H9 (cell line): Measurements from ENCODE around the gene FLOT2. TPM values are rescaled to one million over a fixed set of nuclear protein-coding genes. Genes with fewer than 3 reads are reported as not detected.

ENCODE experiments used
- DNase-seq: peaks from one replicate; pipeline ENCODE4 v3.0.0-alpha.2; 2017
- H2AFZ ChIP-seq: one replicate; pipeline ENCODE4 v1.6.1; 2013; ENCODE audit warnings: mild to moderate bottlenecking, low read length, control low read depth, moderate library complexity
- H2AK5ac ChIP-seq: 2 replicates; pipeline ENCODE4 v1.6.1; 2013; ENCODE audit warnings: low read length, control low read depth, mixed read lengths; ENCODE audit not compliant: insufficient read length
- H2BK120ac ChIP-seq: one replicate; pipeline ENCODE4 v1.6.1; 2013; ENCODE audit warnings: low read depth, mild to moderate bottlenecking, low read length, control low read depth, inconsistent platforms; ENCODE audit not compliant: poor library complexity, severe bottlenecking
- H2BK12ac ChIP-seq: 2 replicates; pipeline ENCODE4 v1.6.1; 2013; ENCODE audit warnings: low read length, control low read depth, mixed read lengths, low read depth; ENCODE audit not compliant: insufficient read length
- H2BK15ac ChIP-seq: 2 replicates; pipeline ENCODE4 v1.6.1; 2013; ENCODE audit warnings: low read depth, low read length, control low read depth
- H2BK20ac ChIP-seq: one replicate; pipeline ENCODE4 v1.6.1; 2013; ENCODE audit warnings: low read depth, mild to moderate bottlenecking, low read length, control low read depth, inconsistent platforms; ENCODE audit not compliant: poor library complexity, severe bottlenecking
- H2BK5ac ChIP-seq: 2 replicates; pipeline ENCODE4 v1.6.1; 2013; ENCODE audit warnings: low read length, control low read depth, mixed read lengths; ENCODE audit not compliant: insufficient read length
- H3K14ac ChIP-seq: 2 replicates; pipeline ENCODE4 v1.6.1; 2013; ENCODE audit warnings: low read length, control low read depth; ENCODE audit not compliant: insufficient read depth
- H3K18ac ChIP-seq: 2 replicates; pipeline ENCODE4 v1.6.1; 2013; ENCODE audit warnings: low read depth, mild to moderate bottlenecking, mixed read lengths, low read length, control low read depth; ENCODE audit not compliant: insufficient read length
- H3K23ac ChIP-seq: 2 replicates; pipeline ENCODE4 v1.6.1; 2013; ENCODE audit warnings: low read length, control low read depth, mixed read lengths, low read depth; ENCODE audit not compliant: insufficient read length
- H3K23me2 ChIP-seq: 2 replicates; pipeline ENCODE4 v1.6.1; 2013; ENCODE audit warnings: low read depth, mild to moderate bottlenecking, mixed read lengths, low read length, control low read depth; ENCODE audit not compliant: insufficient read length, poor library complexity, severe bottlenecking
- H3K27ac ChIP-seq: 2 replicates; pipeline ENCODE4 v1.5.1; 2013; ENCODE audit warnings: low read length, control low read depth, mixed read lengths, low read depth; ENCODE audit not compliant: insufficient read length
- H3K27me3 ChIP-seq: 2 replicates; pipeline ENCODE4 v1.6.1; 2013; ENCODE audit warnings: low read length, control low read depth, inconsistent platforms; ENCODE audit not compliant: insufficient read depth
- H3K4ac ChIP-seq: 2 replicates; pipeline ENCODE4 v1.6.1; 2013; ENCODE audit warnings: low read depth, mild to moderate bottlenecking, control low read depth, inconsistent platforms, low read length, moderate library complexity
- H3K4me1 ChIP-seq: 2 replicates; pipeline ENCODE4 v1.6.1; 2013; ENCODE audit warnings: low read length, control low read depth, inconsistent platforms; ENCODE audit not compliant: insufficient read depth
- H3K4me2 ChIP-seq: 2 replicates; pipeline ENCODE4 v1.6.1; 2013; ENCODE audit warnings: low read length, control low read depth, mixed read lengths; ENCODE audit not compliant: insufficient read length, insufficient read depth
- H3K56ac ChIP-seq: 2 replicates; pipeline ENCODE4 v1.6.1; 2013; ENCODE audit warnings: low read depth, mild to moderate bottlenecking, mixed read lengths, low read length, control low read depth; ENCODE audit not compliant: insufficient read length
- H3K79me1 ChIP-seq: 2 replicates; pipeline ENCODE4 v1.6.1; 2013; ENCODE audit warnings: low read depth, mild to moderate bottlenecking, moderate library complexity, low read length, control low read depth, inconsistent platforms; ENCODE audit not compliant: insufficient read depth, poor library complexity, severe bottlenecking
- H3K79me2 ChIP-seq: 2 replicates; pipeline ENCODE4 v1.6.1; 2013; ENCODE audit warnings: low read length, control low read depth, inconsistent platforms; ENCODE audit not compliant: insufficient read depth
- H3K9ac ChIP-seq: 2 replicates; pipeline ENCODE4 v1.6.1; 2013; ENCODE audit warnings: low read length, control low read depth, mixed read lengths; ENCODE audit not compliant: insufficient read length; ENCODE audit errors: extremely low read depth
- H3K9me3 ChIP-seq: one replicate; pipeline ENCODE4 v1.6.1; 2013; ENCODE audit warnings: low read depth, low read length, inconsistent platforms; ENCODE audit not compliant: control insufficient read depth
- H3T11ph ChIP-seq: one replicate; pipeline ENCODE4 v1.6.1; 2013; ENCODE audit warnings: mild to moderate bottlenecking, low read length, control low read depth, inconsistent platforms
- H4K20me1 ChIP-seq: one replicate; pipeline ENCODE4 v1.6.1; 2013; ENCODE audit not compliant: control insufficient read depth, insufficient read length, insufficient read depth
- H4K5ac ChIP-seq: 2 replicates; pipeline ENCODE4 v1.6.1; 2013; ENCODE audit warnings: low read depth, mild to moderate bottlenecking, mixed read lengths, low read length, control low read depth; ENCODE audit not compliant: insufficient read length
- H4K8ac ChIP-seq: replicated peaks from 2 replicates; pipeline ENCODE4 v1.6.1; 2013; ENCODE audit warnings: low read length, control low read depth, mixed read lengths, low read depth; ENCODE audit not compliant: insufficient read length
- H4K91ac ChIP-seq: 2 replicates; pipeline ENCODE4 v1.6.1; 2013; ENCODE audit warnings: low read depth, mild to moderate bottlenecking, moderate library complexity, mixed read lengths, low read length, control low read depth; ENCODE audit not compliant: insufficient read length
- H3K27ac Mint-ChIP-seq, 3 experiments: 2 replicates in 2 of 3; 3 replicates in 1 of 3; pipeline ENCODE4 v1.8.0; 2020 to 2021; ENCODE audit warnings: mixed read lengths in 3 of 3, mild to moderate bottlenecking in 1 of 3, moderate library complexity in 1 of 3
- H3K27me3 Mint-ChIP-seq: 2 replicates; pipeline ENCODE4 v1.8.0; 2021; ENCODE audit warnings: low read depth, mild to moderate bottlenecking, moderate library complexity, mixed read lengths
- H3K36me3 Mint-ChIP-seq, 3 experiments: 2 replicates in 2 of 3; 3 replicates in 1 of 3; pipeline ENCODE4 v1.8.0; 2020 to 2021; ENCODE audit warnings: low read depth in 3 of 3, mixed read lengths in 3 of 3; ENCODE audit not compliant: insufficient read depth in 1 of 3
- H3K4me1 Mint-ChIP-seq, 2 experiments: 2 replicates each; pipeline ENCODE4 v1.8.0; 2020; ENCODE audit warnings: mixed read lengths in 2 of 2
- H3K4me3 Mint-ChIP-seq, 2 experiments: 2 replicates in 1 of 2; 3 replicates in 1 of 2; pipeline ENCODE4 v1.8.0; 2020 to 2021; ENCODE audit warnings: mild to moderate bottlenecking in 2 of 2, mixed read lengths in 2 of 2, moderate library complexity in 1 of 2
- H3K9me3 Mint-ChIP-seq, 2 experiments: 2 replicates in 1 of 2; 3 replicates in 1 of 2; pipeline ENCODE4 v1.8.0; 2020; ENCODE audit warnings: mild to moderate bottlenecking in 2 of 2, mixed read lengths in 2 of 2, moderate library complexity in 1 of 2
- WGBS: extraction: QIAGEN DNeasy Blood & Tissue Kit; methylation state at CpG from one replicate; pipeline ENCODE4 v1.1.7; 2013; ENCODE audit warnings: missing lambda C conversion rate, low lambda C conversion rate, mixed read lengths; ENCODE audit not compliant: insufficient read length; ENCODE audit errors: extremely low coverage; 5-methylcytosine and 5-hydroxymethylcytosine counted together
- total RNA-seq: library from RNA; stranded (reverse); gene quantifications from 2 replicates; pipeline ENCODE4 v1.2.1, GENCODE V29; 2021
- TF ChIP-seq, protein P1 (sequence below): fragments of 200-600 bp; sonication (generic); conservative IDR thresholded peaks from 3 replicates; pipeline ENCODE4 v1.8.0; 2021; ENCODE audit warnings: antibody characterized with exemption, mild to moderate bottlenecking

Gene FLOT2
- total RNA-seq, 1 experiment from 2014 or later = 173 TPM

DNA sequence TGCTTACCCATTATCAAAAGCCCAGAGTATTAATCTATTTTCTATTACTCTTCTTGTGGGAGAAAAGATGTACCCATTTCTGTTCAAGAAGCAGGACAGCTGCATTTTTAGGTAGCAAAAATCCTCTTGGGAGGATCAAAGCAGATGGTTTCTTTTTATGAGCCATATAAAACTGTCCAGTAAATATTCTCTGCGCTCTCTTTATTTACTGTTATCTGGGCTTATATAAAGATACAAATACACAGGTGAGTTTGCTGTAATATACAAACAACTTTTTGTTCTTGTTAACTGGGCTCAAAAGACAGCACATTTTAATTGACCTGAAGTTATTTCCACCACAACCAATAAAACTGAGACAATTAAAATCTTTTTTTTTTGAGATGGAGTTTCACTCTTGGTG, 43.7 kb upstream of the FLOT2 start:
- H2AFZ ChIP-seq = no peak overlapping the region
- WGBS = no CpG with 5 or more reads among the region's 1 CpG
- H2BK12ac ChIP-seq = no peak overlapping the region
- no peak overlapping the region for H2BK20ac ChIP-seq
- H3K4ac ChIP-seq = no peak overlapping the region
- no peak overlapping the region for H3K14ac ChIP-seq
- H3K23ac ChIP-seq = no peak overlapping the region
- no peak overlapping the region for H3K27ac Mint-ChIP-seq
- H3K4me1 Mint-ChIP-seq = peaks cover 48 to 50% of the 10 kb centered on the region in 2 experiments
- H3K36me3 Mint-ChIP-seq = peaks cover 14 to 46% (median 45%) of the 10 kb centered on the region in 3 experiments; a peak in 6 of 7 replicates
- H4K8ac ChIP-seq = no peak overlapping the region
- peaks cover 9% of the 10 kb centered on the region; the same call in 1 of the 2 replicates for H3K4me1 ChIP-seq
- no peak overlapping the region for H2BK5ac ChIP-seq
- no peaks in the 10 kb centered on the region for H3K9me3 ChIP-seq
- H3K4me3 Mint-ChIP-seq = no peak overlapping the region
- H2BK15ac ChIP-seq = no peak overlapping the region
- TF ChIP-seq, protein P1, sequence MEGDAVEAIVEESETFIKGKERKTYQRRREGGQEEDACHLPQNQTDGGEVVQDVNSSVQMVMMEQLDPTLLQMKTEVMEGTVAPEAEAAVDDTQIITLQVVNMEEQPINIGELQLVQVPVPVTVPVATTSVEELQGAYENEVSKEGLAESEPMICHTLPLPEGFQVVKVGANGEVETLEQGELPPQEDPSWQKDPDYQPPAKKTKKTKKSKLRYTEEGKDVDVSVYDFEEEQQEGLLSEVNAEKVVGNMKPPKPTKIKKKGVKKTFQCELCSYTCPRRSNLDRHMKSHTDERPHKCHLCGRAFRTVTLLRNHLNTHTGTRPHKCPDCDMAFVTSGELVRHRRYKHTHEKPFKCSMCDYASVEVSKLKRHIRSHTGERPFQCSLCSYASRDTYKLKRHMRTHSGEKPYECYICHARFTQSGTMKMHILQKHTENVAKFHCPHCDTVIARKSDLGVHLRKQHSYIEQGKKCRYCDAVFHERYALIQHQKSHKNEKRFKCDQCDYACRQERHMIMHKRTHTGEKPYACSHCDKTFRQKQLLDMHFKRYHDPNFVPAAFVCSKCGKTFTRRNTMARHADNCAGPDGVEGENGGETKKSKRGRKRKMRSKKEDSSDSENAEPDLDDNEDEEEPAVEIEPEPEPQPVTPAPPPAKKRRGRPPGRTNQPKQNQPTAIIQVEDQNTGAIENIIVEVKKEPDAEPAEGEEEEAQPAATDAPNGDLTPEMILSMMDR = no peak
- H2BK120ac ChIP-seq = no peak overlapping the region
- no peak overlapping the region for H2AK5ac ChIP-seq
- H3K27ac ChIP-seq = no peak overlapping the region
- no peak overlapping the region for H3K18ac ChIP-seq
- H3K79me2 ChIP-seq = peaks cover 58% of the 10 kb centered on the region; the same call in 1 of the 2 replicates
- no peak for DNase-seq
- no peaks in the 10 kb centered on the region for H3K23me2 ChIP-seq
- H3K9me3 Mint-ChIP-seq = no peaks in the 10 kb centered on the region
- no peaks in the 10 kb centered on the region for H4K20me1 ChIP-seq
- no peaks in the 10 kb centered on the region for H3K27me3 Mint-ChIP-seq
- no peak overlapping the region for H3K56ac ChIP-seq
- no peaks in the 10 kb centered on the region for H3K27me3 ChIP-seq
- H3T11ph ChIP-seq = no peak overlapping the region
- H3K9ac ChIP-seq = no peak overlapping the region
- H4K91ac ChIP-seq = no peak overlapping the region
- peaks cover 11% of the 10 kb centered on the region for H3K79me1 ChIP-seq
- no peak overlapping the region for H4K5ac ChIP-seq
- no peak overlapping the region for H3K4me2 ChIP-seq
